ENCODE data around the gene KLF2.
A peak's percentile ranks its signal among the peaks of the same experiment; 100 is the strongest.

Gene KLF2

DNA sequence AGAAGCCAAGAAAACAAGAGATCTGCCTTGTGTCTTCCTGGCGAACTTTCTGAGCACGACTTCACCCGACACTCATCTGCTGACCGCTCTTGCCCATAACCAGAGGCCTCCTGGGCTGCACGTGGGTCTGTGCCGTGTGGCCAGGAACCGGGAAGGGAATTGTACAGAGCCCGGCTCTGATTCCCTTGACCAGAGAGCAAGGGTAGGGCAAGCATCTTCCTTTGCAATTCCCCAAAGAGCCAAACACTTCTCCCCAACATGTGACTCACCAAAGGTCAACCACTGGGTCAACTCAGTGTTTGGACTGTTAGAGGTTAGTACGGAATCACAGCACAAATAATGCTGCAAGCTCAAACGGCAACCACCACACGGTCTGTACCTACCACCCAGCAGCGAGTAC is 48.9 kb downstream of the KLF2 start:
- DNase-seq (ENCODE audit: low spot score), result no peak
- H3K27ac ChIP-seq, result peak overlapping the region in 1 of 2 donors; percentile 67
- no peak overlapping the region for H3K4me3 ChIP-seq
- TF ChIP-seq, protein P1, sequence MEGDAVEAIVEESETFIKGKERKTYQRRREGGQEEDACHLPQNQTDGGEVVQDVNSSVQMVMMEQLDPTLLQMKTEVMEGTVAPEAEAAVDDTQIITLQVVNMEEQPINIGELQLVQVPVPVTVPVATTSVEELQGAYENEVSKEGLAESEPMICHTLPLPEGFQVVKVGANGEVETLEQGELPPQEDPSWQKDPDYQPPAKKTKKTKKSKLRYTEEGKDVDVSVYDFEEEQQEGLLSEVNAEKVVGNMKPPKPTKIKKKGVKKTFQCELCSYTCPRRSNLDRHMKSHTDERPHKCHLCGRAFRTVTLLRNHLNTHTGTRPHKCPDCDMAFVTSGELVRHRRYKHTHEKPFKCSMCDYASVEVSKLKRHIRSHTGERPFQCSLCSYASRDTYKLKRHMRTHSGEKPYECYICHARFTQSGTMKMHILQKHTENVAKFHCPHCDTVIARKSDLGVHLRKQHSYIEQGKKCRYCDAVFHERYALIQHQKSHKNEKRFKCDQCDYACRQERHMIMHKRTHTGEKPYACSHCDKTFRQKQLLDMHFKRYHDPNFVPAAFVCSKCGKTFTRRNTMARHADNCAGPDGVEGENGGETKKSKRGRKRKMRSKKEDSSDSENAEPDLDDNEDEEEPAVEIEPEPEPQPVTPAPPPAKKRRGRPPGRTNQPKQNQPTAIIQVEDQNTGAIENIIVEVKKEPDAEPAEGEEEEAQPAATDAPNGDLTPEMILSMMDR (IDR thresholded peaks at IDR 0.05), result no peak

DNA sequence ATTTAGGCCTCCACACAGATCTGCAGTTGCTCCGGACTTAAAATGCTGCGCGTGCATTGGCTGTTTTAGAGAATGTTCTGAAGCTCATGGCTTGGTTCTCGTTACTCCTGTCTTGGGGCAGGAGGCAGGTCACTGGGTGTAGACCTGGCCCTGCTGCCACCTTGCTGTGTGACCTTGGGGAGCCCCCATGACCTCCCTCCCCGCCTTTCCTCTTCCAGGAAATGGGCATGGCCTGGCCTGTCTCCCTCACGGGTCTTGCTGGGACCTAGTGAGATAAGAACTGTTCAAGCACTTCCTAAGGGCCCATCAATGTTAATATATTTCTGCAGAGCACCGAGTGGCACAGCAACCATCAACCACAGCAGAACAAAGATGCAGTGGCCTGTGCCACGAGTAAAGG is 49.4 kb downstream of the KLF2 start:
- H3K27ac ChIP-seq, result peak overlapping the region in 1 of 2 donors; percentile 67
- DNase-seq (ENCODE audit: low spot score), result no peak
- no peak overlapping the region for H3K4me3 ChIP-seq
- TF ChIP-seq, protein P1 (IDR thresholded peaks at IDR 0.05), result no peak

DNA sequence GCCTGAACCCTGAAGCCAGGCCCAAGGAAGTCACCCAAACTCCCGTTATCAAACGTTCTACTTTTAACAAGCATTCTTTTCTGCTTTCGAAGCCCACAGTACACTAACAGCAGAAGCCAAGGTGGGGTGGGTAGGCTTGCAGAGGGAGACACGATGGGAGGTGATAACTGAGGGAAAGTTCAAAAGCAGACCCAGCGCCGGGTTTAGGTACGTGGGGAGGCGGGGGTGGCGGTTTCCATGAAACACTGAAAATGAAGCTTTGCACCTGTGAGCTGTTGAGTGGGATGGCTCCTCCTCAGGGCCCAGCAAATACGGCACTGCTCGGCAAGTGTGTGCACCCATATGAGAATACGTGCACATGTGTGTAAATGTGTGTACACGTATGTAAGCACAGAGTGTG is 49.8 kb downstream of the KLF2 start:
- no peak for DNase-seq (ENCODE audit: low spot score)
- Histone ChIP-seq H3K27ac (no peak overlapping the region), H3K4me3 (no peak overlapping the region)
- TF ChIP-seq, protein P1 (IDR thresholded peaks at IDR 0.05), result no peak

DNA sequence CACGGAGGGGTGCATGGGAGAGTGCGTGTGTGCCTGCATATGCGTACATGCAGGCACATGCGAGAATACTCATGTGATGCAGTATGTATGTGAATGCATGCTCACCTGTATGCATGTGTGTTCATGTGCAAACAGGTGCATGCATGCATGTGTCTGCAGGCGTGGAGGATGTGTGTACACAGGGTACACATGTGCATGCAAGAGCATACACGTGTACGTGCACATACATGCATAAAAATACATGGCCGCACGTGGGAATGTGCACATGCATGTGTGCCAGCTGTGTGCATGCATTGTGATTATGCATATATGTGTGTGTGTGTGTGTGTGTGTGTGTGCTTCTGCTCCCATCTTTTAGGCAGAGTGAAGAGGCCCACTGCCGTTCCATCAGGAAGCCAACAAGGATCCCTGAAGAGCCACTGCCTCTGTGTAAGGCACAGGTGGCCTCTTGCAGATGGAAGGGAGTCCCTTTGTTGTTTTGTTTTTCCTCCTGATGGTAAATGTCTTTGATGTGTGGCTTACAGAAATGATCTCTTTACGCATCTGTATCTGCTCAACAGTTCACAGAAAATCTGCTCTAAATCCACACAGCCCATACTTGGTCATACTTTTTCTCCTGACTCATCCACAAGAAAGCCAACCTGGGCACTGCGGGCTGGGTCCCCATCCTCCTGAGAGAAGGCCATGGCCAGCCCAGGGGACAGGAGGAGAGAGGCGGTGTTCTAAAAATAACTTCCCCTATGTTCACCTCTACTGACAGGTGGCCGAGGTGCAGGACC is 50.7 kb downstream of the KLF2 start:
- no peak for DNase-seq (ENCODE audit: low spot score)
- Histone ChIP-seq H3K27ac (no peak overlapping the region), H3K4me3 (no peak overlapping the region)
- TF ChIP-seq, protein P1 (IDR thresholded peaks at IDR 0.05), result no peak

DNA sequence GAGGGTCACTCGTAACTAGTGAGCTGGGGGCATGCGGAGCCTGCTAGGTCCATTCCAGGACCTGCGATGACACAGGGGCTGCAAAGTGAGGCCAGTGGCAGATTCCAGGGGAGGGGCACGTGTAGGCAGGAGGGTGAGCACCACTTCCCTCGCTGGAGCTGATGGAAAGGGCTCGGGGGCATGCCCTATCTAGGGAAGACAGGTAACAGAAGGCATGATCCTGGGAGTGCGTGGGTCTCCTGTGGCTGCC is 51.2 kb downstream of the KLF2 start:
- Histone ChIP-seq H3K27ac (no peak overlapping the region), H3K4me3 (no peak overlapping the region)
- TF ChIP-seq, protein P1 (IDR thresholded peaks at IDR 0.05), result no peak
- DNase-seq (ENCODE audit: low spot score), result no peak

DNA sequence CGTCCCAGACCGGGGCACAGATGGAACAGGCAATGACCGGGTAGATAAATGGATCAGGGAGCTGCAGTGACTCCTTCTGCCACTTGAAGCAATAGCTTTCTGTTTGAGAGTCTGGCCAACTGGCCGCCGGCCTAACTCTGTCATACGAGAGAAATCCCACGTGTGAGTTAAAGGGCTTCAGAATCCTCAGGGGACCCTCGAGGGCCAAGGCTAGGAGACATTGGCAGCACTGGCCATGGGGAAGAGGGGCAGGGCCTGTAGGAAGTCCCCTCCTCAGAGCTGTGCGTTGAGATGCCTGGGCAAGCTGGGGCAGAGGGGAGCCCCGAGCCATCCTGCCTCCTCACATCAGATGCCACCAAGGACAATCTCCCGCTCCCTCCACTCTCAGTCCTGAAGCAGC is 51.6 kb downstream of the KLF2 start:
- DNase-seq (ENCODE audit: low spot score), result no peak
- TF ChIP-seq, protein P1 (IDR thresholded peaks at IDR 0.05), result no peak
- Histone ChIP-seq H3K27ac (no peak overlapping the region), H3K4me3 (no peak overlapping the region)

DNA sequence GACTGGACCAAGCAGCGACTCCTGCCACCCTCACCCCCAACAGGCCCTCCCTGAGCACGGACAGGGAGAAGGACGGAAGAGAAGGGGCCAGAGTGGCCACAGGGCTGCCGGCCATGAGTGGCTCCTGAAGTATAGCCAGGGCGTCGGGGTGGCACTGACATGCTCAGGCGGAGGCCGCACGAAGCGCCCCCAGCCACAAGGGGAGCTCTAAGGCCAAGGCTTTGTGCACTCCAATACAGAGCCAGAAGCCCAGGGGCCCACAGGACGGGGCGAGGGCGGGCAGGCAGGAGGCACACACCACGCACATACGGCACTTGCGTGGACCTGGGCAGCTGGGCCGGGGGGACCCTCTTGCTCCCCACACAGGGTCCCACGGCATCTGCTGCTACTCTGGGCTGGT is 52.0 kb downstream of the KLF2 start:
- no peak for DNase-seq (ENCODE audit: low spot score)

More for the DNA sequence above, 52.0 kb downstream of the KLF2 start:
- Histone ChIP-seq H3K27ac (no peak overlapping the region), H3K4me3 (no peak overlapping the region)
- TF ChIP-seq, protein P1 (IDR thresholded peaks at IDR 0.05), result no peak

Measured in coronary artery (tissue), 2 donors.